NCI-H526 treated with DMSO at 0.1 percent for 48 hours (cell line): ENCODE measurements around the gene ANO10.
"Not testable (repeated sequence)": the region's sequence is repeated elsewhere in the genome, so short reads cannot be mapped to it uniquely, and the experiment has no call there.

Experiments used
- DNase-seq: peaks from one replicate; lab custom pipeline; 2025; lab: John Stamatoyannopoulos, UW

ANO10 gene

GRCh38 chr3:43473737-43474136, 148.1 kb downstream of the ANO10 start:
- no peak for DNase-seq

- DNase-seq = no peak
Observed at GRCh38 chr3:43473244-43473643, 148.6 kb downstream of the ANO10 start.

- DNase-seq = no peak
Observed at GRCh38 chr3:43468133-43468532, 153.7 kb downstream of the ANO10 start.

GRCh38 chr3:43465109-43465508, 156.7 kb downstream of the ANO10 start:
- no peak for DNase-seq

GRCh38 chr3:43462566-43462965, 159.2 kb downstream of the ANO10 start:
- DNase-seq = not testable (repeated sequence)

- no peak for DNase-seq
Observed at GRCh38 chr3:43461345-43461744, 160.5 kb downstream of the ANO10 start.

GRCh38 chr3:43457038-43457437, 164.8 kb downstream of the ANO10 start:
- not testable (repeated sequence) for DNase-seq

- no peak for DNase-seq
Observed at GRCh38 chr3:43455233-43455632, 166.6 kb downstream of the ANO10 start.

- DNase-seq = no peak
Observed at GRCh38 chr3:43453981-43454380, 167.8 kb downstream of the ANO10 start.

GRCh38 chr3:43451670-43452254, 170.0 kb downstream of the ANO10 start:
- no peak for DNase-seq

- no peak for DNase-seq
Observed at GRCh38 chr3:43448098-43448497, 173.7 kb downstream of the ANO10 start.

GRCh38 chr3:43445820-43446219, 176.0 kb downstream of the ANO10 start:
- DNase-seq = no peak

- no peak for DNase-seq
Observed at GRCh38 chr3:43442872-43443395, 178.9 kb downstream of the ANO10 start.

GRCh38 chr3:43436507-43437140, 185.2 kb downstream of the ANO10 start:
- DNase-seq = no peak

- DNase-seq = no peak
Observed at GRCh38 chr3:43435706-43436105, 186.1 kb downstream of the ANO10 start.

GRCh38 chr3:43434431-43434830, 187.4 kb downstream of the ANO10 start:
- no peak for DNase-seq

- DNase-seq = no peak
Observed at GRCh38 chr3:43432462-43432861, 189.3 kb downstream of the ANO10 start.

- no peak for DNase-seq
Observed at GRCh38 chr3:43426388-43426787, 195.4 kb downstream of the ANO10 start.

- DNase-seq = no peak
Observed at GRCh38 chr3:43425829-43426228, 196.0 kb downstream of the ANO10 start.

- DNase-seq = no peak
Observed at GRCh38 chr3:43423639-43424038, 198.2 kb downstream of the ANO10 start.

- no peak for DNase-seq
Observed at GRCh38 chr3:43423142-43423541, 198.7 kb downstream of the ANO10 start.

GRCh38 chr3:43418601-43419272, 203.1 kb downstream of the ANO10 start:
- no peak for DNase-seq

GRCh38 chr3:43417133-43417532, 204.7 kb downstream of the ANO10 start:
- DNase-seq = no peak
